Measurements from ENCODE around the gene PRR15. TPM values are rescaled to one million over a fixed set of nuclear protein-coding genes. Genes with fewer than 3 reads are reported as not detected.

Gene PRR15, protein sequence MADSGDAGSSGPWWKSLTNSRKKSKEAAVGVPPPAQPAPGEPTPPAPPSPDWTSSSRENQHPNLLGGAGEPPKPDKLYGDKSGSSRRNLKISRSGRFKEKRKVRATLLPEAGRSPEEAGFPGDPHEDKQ
- 1.5 to 2.6 TPM (median 2.3 TPM) in 5 replicates for total RNA-seq (2022; extraction: Qiagen RNA extraction; ENCODE audit: low read depth)

DNA sequence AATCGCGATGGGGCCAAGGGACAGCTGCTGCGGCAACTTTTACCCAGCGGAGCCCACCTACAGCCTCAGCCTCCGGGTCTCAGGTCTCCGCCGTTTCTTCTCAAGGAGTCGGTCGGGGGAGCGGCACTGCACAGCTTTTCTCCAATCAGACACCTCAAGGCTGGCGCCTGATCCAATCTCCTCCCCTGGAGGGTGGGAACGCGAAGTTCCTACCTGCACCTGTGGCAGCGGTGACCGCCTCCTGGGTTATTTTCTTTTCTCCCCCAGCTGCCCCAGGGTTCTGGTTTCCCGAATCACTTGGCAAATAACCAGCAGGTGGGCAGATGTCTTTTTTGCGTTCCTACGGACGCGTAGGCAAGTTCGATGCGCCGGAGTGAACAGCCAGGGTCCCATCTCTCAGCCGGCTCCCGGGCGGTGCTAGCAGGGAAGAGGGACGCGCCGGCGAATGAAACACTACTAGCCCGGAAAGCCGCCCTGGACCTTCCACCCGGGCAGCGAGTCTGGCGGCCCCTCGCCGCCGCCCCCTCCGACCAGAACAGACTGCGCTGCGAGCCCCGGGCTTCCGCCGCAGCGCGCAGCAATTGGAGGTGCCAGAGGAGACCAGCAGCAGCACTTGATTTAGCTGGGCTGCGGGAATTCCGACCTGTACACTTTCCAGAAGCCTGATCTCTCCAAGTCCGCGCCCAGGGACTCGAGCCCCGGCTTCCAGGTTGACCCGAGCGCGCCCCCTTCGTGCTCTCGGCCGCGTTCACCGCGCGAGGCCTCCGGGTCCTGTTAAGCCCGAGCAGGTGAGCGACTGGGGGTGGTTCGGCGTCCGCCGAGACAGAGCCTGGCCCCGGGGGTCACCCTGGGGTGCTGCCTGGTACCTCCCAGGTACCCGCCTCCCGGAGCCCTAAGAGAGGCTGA, at the start of gene PRR15:
PRR15 (plus strand) TSS at position 246 of the 906 bp plus-strand sequence. CDS start 2,495 bp downstream, outside the sequence.

Other genes starting within 250 kb of the PRR15 start
- 0.53 to 0.78 TPM (median 0.58 TPM) in 5 replicates for gene WIPF3, start 242.7 kb downstream of the PRR15 start, total RNA-seq (2022; extraction: Qiagen RNA extraction; ENCODE audit: low read depth)

Measured in A549 treated with RU486 at 1 μM for 4 hours (cell line).